Adrenal gland (tissue), 5 donors: Measurements from ENCODE around the gene HECA.

Experiments
- POLR2A ChIP-seq, 2 donors: fragments of 450-650 bp; IDR thresholded peaks; one replicate each; pipeline ENCODE4 v1.6.1; 2017; ENCODE audit warnings: antibody characterized with exemption in 2 of 2, mild to moderate bottlenecking in 2 of 2, moderate library complexity in 1 of 2
- TF ChIP-seq, protein P1 (sequence below), 6 experiments: fragments of 450-650 bp in 4 of 6; fragments of 200-600 bp in 2 of 6; sonication (generic) in 1 of 6; IDR thresholded peaks; 1 replicate in 5 of 6; 2 replicates in 1 of 6; pipeline versions ENCODE4 v1.5.1 to v1.8.0; 2016 to 2021; ENCODE audit warnings: antibody characterized with exemption in 6 of 6, mild to moderate bottlenecking in 2 of 6, moderate library complexity in 1 of 6
- donor health status: DM: no; HTN: no; CAD: no.

GRCh38 chr6:139135578-139136545 is 982 bp downstream of the HECA start:
- TF ChIP-seq, protein P1, sequence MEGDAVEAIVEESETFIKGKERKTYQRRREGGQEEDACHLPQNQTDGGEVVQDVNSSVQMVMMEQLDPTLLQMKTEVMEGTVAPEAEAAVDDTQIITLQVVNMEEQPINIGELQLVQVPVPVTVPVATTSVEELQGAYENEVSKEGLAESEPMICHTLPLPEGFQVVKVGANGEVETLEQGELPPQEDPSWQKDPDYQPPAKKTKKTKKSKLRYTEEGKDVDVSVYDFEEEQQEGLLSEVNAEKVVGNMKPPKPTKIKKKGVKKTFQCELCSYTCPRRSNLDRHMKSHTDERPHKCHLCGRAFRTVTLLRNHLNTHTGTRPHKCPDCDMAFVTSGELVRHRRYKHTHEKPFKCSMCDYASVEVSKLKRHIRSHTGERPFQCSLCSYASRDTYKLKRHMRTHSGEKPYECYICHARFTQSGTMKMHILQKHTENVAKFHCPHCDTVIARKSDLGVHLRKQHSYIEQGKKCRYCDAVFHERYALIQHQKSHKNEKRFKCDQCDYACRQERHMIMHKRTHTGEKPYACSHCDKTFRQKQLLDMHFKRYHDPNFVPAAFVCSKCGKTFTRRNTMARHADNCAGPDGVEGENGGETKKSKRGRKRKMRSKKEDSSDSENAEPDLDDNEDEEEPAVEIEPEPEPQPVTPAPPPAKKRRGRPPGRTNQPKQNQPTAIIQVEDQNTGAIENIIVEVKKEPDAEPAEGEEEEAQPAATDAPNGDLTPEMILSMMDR (IDR thresholded peaks at IDR 0.05), result peak in 1 of 6 experiments; percentile 12
- peak in 1 of 2 donors; percentile 29 for TF ChIP-seq POLR2A (IDR thresholded peaks at IDR 0.05)
